Measurements from ENCODE around the gene HELQ.

Gene HELQ

GRCh38 chr4:83388313-83388676, 67.3 kb downstream of the HELQ start:
- Histone ChIP-seq H3K36me3 (ENCODE audit: control insufficient read depth in 4 of 4, insufficient read depth in 4 of 4, low read length in 3 of 4) (no peaks in the 10 kb centered on the region), H3K9me3 (ENCODE audit: control extremely low read depth in 1 of 5, control insufficient read depth in 4 of 5, insufficient read depth in 2 of 5, low read depth in 1 of 5, low read length in 4 of 5) (no peaks in the 10 kb centered on the region), H3K27ac (ENCODE audit: insufficient read depth in 1 of 2, low read depth in 1 of 2, low read length in 2 of 2, poor library complexity in 1 of 2, severe bottlenecking in 2 of 2) (no peak overlapping the region), H3K4me1 (ENCODE audit: control extremely low read depth in 1 of 4, control insufficient read depth in 4 of 4, insufficient read depth in 4 of 4, low read length in 3 of 4) (peaks cover 0 to 5% (median 0%) of the 10 kb centered on the region in 4 experiments), H3K27me3 (replicated peaks in 2 of 5; ENCODE audit: control insufficient read depth in 4 of 5, insufficient read depth in 5 of 5, low read length in 4 of 5) (no peaks in the 10 kb centered on the region), H3K4me3 (ENCODE audit: control insufficient read depth in 1 of 7, extremely low read depth in 1 of 7, insufficient read depth in 4 of 7, low read depth in 2 of 7, low read length in 6 of 7) (no peak overlapping the region)
- ChIA-PET POLR2A (interaction anchor here (0.6 kb wide), 1 partner anchor 153 kb away, joined by 3 read pairs; no protein-coding TSS in a partner anchor), CTCF (interaction anchor here (1.1 to 1.7 kb wide), 3 partner anchors 17 to 107 kb away, joined by 3 to 6 read pairs (median 3); no protein-coding TSS in a partner anchor)
- DNase-seq = peak; percentile 50 to 82 (median 73)
- WGBS (ENCODE audit: insufficient coverage) = 58% methylated on average over 3 of the region's 4 CpGs

- Histone ChIP-seq H3K4me1 (ENCODE audit: control extremely low read depth in 1 of 4, control insufficient read depth in 4 of 4, insufficient read depth in 4 of 4, low read length in 3 of 4) (peaks cover 0 to 5% (median 0%) of the 10 kb centered on the region in 4 experiments), H3K27ac (ENCODE audit: insufficient read depth in 1 of 2, low read depth in 1 of 2, low read length in 2 of 2, poor library complexity in 1 of 2, severe bottlenecking in 2 of 2) (no peak overlapping the region), H3K36me3 (ENCODE audit: control insufficient read depth in 4 of 4, insufficient read depth in 4 of 4, low read length in 3 of 4) (no peaks in the 10 kb centered on the region), H3K9me3 (ENCODE audit: control extremely low read depth in 1 of 5, control insufficient read depth in 4 of 5, insufficient read depth in 2 of 5, low read depth in 1 of 5, low read length in 4 of 5) (no peaks in the 10 kb centered on the region), H3K4me3 (ENCODE audit: control insufficient read depth in 1 of 7, extremely low read depth in 1 of 7, insufficient read depth in 4 of 7, low read depth in 2 of 7, low read length in 6 of 7) (no peak overlapping the region), H3K27me3 (replicated peaks in 2 of 5; ENCODE audit: control insufficient read depth in 4 of 5, insufficient read depth in 5 of 5, low read length in 4 of 5) (no peaks in the 10 kb centered on the region)
- DNase-seq = no peak
- WGBS (ENCODE audit: insufficient coverage) = 83% methylated on average over 2 of the region's 3 CpGs
- ChIA-PET POLR2A (interaction anchor here (0.6 to 1.3 kb wide), 2 partner anchors 17 to 152 kb away, joined by 3 read pairs; no protein-coding TSS in a partner anchor), CTCF (interaction anchor here (1.1 to 1.7 kb wide), 6 partner anchors 9 to 108 kb away, joined by 3 to 6 read pairs (median 3); no protein-coding TSS in a partner anchor)
Measured at GRCh38 chr4:83387476-83388312, 67.9 kb downstream of the HELQ start.

GRCh38 chr4:83387012-83387411, 68.6 kb downstream of the HELQ start:
- WGBS (ENCODE audit: insufficient coverage) = 100% methylated on average over 2 of the region's 3 CpGs
- Histone ChIP-seq H3K27ac (ENCODE audit: insufficient read depth in 1 of 2, low read depth in 1 of 2, low read length in 2 of 2, poor library complexity in 1 of 2, severe bottlenecking in 2 of 2) (no peak overlapping the region), H3K27me3 (replicated peaks in 2 of 5; ENCODE audit: control insufficient read depth in 4 of 5, insufficient read depth in 5 of 5, low read length in 4 of 5) (no peaks in the 10 kb centered on the region), H3K9me3 (ENCODE audit: control extremely low read depth in 1 of 5, control insufficient read depth in 4 of 5, insufficient read depth in 2 of 5, low read depth in 1 of 5, low read length in 4 of 5) (peaks cover 0 to 5% (median 0%) of the 10 kb centered on the region in 5 experiments), H3K4me1 (ENCODE audit: control extremely low read depth in 1 of 4, control insufficient read depth in 4 of 4, insufficient read depth in 4 of 4, low read length in 3 of 4) (peaks cover 0 to 5% (median 0%) of the 10 kb centered on the region in 4 experiments), H3K4me3 (ENCODE audit: control insufficient read depth in 1 of 7, extremely low read depth in 1 of 7, insufficient read depth in 4 of 7, low read depth in 2 of 7, low read length in 6 of 7) (no peak overlapping the region), H3K36me3 (ENCODE audit: control insufficient read depth in 4 of 4, insufficient read depth in 4 of 4, low read length in 3 of 4) (no peaks in the 10 kb centered on the region)
- CTCF ChIA-PET = interaction anchor here (1.1 to 1.7 kb wide), 4 partner anchors 8 to 107 kb away, joined by 3 to 6 read pairs (median 3); no protein-coding TSS in a partner anchor
- no peak for DNase-seq
- POLR2A ChIA-PET = interaction anchor here (1.3 kb wide), 1 partner anchor 16 kb away, joined by 3 read pairs; no protein-coding TSS in a partner anchor

GRCh38 chr4:83382850-83383249, 72.8 kb downstream of the HELQ start:
- no peaks in the 10 kb centered on the region for H3K36me3 ChIP-seq (ENCODE audit: control insufficient read depth in 4 of 4, insufficient read depth in 4 of 4, low read length in 3 of 4)
- CTCF ChIA-PET = interaction anchor here (1.0 to 1.4 kb wide), 3 partner anchors 9 to 15 kb away, joined by 3 to 5 read pairs (median 4); no protein-coding TSS in a partner anchor
- 85% methylated on average over 2 of the region's 2 CpGs for WGBS (ENCODE audit: insufficient coverage)
- no peaks in the 10 kb centered on the region for H3K4me1 ChIP-seq (ENCODE audit: control extremely low read depth in 1 of 4, control insufficient read depth in 4 of 4, insufficient read depth in 4 of 4, low read length in 3 of 4)
- no peaks in the 10 kb centered on the region for H3K27me3 ChIP-seq (replicated peaks in 2 of 5; ENCODE audit: control insufficient read depth in 4 of 5, insufficient read depth in 5 of 5, low read length in 4 of 5)
- DNase-seq = no peak
- no peak overlapping the region for H3K27ac ChIP-seq (ENCODE audit: insufficient read depth in 1 of 2, low read depth in 1 of 2, low read length in 2 of 2, poor library complexity in 1 of 2, severe bottlenecking in 2 of 2)
- POLR2A ChIA-PET = no interaction called here
- H3K4me3 ChIP-seq (ENCODE audit: control insufficient read depth in 1 of 7, extremely low read depth in 1 of 7, insufficient read depth in 4 of 7, low read depth in 2 of 7, low read length in 6 of 7) = no peak overlapping the region
- peaks cover 3 to 17% (median 11%) of the 10 kb centered on the region in 5 experiments for H3K9me3 ChIP-seq (ENCODE audit: control extremely low read depth in 1 of 5, control insufficient read depth in 4 of 5, insufficient read depth in 2 of 5, low read depth in 1 of 5, low read length in 4 of 5)

- H3K4me1 ChIP-seq (ENCODE audit: control extremely low read depth in 1 of 4, control insufficient read depth in 4 of 4, insufficient read depth in 4 of 4, low read length in 3 of 4) = no peaks in the 10 kb centered on the region
- H3K4me3 ChIP-seq (ENCODE audit: control insufficient read depth in 1 of 7, extremely low read depth in 1 of 7, insufficient read depth in 4 of 7, low read depth in 2 of 7, low read length in 6 of 7) = no peak overlapping the region
- POLR2A ChIA-PET = no interaction called here
- DNase-seq = no peak
- H3K9me3 ChIP-seq (ENCODE audit: control extremely low read depth in 1 of 5, control insufficient read depth in 4 of 5, insufficient read depth in 2 of 5, low read depth in 1 of 5, low read length in 4 of 5) = peaks cover 3 to 22% (median 14%) of the 10 kb centered on the region in 5 experiments
- CTCF ChIA-PET = no interaction called here
- 96% methylated on average over 3 of the region's 4 CpGs for WGBS (ENCODE audit: insufficient coverage)
- H3K27me3 ChIP-seq (replicated peaks in 2 of 5; ENCODE audit: control insufficient read depth in 4 of 5, insufficient read depth in 5 of 5, low read length in 4 of 5) = no peaks in the 10 kb centered on the region
- H3K27ac ChIP-seq (ENCODE audit: insufficient read depth in 1 of 2, low read depth in 1 of 2, low read length in 2 of 2, poor library complexity in 1 of 2, severe bottlenecking in 2 of 2) = no peak overlapping the region
- no peaks in the 10 kb centered on the region for H3K36me3 ChIP-seq (ENCODE audit: control insufficient read depth in 4 of 4, insufficient read depth in 4 of 4, low read length in 3 of 4)
Measured at GRCh38 chr4:83381173-83381572, 74.5 kb downstream of the HELQ start.

- H3K4me1 ChIP-seq (ENCODE audit: control extremely low read depth in 1 of 4, control insufficient read depth in 4 of 4, insufficient read depth in 4 of 4, low read length in 3 of 4) = no peaks in the 10 kb centered on the region
- DNase-seq = peak; percentile 29 to 70 (median 64)
- H3K4me3 ChIP-seq (ENCODE audit: control insufficient read depth in 1 of 7, extremely low read depth in 1 of 7, insufficient read depth in 4 of 7, low read depth in 2 of 7, low read length in 6 of 7) = no peak overlapping the region
- no peak overlapping the region for H3K27ac ChIP-seq (ENCODE audit: insufficient read depth in 1 of 2, low read depth in 1 of 2, low read length in 2 of 2, poor library complexity in 1 of 2, severe bottlenecking in 2 of 2)
- 98% methylated on average over 5 of the region's 5 CpGs for WGBS (ENCODE audit: insufficient coverage)
- no peaks in the 10 kb centered on the region for H3K27me3 ChIP-seq (replicated peaks in 2 of 5; ENCODE audit: control insufficient read depth in 4 of 5, insufficient read depth in 5 of 5, low read length in 4 of 5)
- ChIA-PET CTCF (interaction anchor here (0.8 to 2.1 kb wide), 7 partner anchors 8 to 266 kb away, joined by 3 to 9 read pairs (median 5); partner anchors contain the start of gene HPSE), POLR2A (no interaction called here)
- H3K9me3 ChIP-seq (ENCODE audit: control extremely low read depth in 1 of 5, control insufficient read depth in 4 of 5, insufficient read depth in 2 of 5, low read depth in 1 of 5, low read length in 4 of 5) = peaks cover 3 to 22% (median 14%) of the 10 kb centered on the region in 5 experiments
- H3K36me3 ChIP-seq (ENCODE audit: control insufficient read depth in 4 of 4, insufficient read depth in 4 of 4, low read length in 3 of 4) = no peaks in the 10 kb centered on the region
Measured at GRCh38 chr4:83378419-83378818, 77.2 kb downstream of the HELQ start.

GRCh38 chr4:83372931-83373330, 82.7 kb downstream of the HELQ start:
- POLR2A ChIA-PET = no interaction called here
- H3K9me3 ChIP-seq (ENCODE audit: control extremely low read depth in 1 of 5, control insufficient read depth in 4 of 5, insufficient read depth in 2 of 5, low read depth in 1 of 5, low read length in 4 of 5) = peaks cover 0 to 6% (median 3%) of the 10 kb centered on the region in 5 experiments
- H3K4me3 ChIP-seq (ENCODE audit: control insufficient read depth in 1 of 7, extremely low read depth in 1 of 7, insufficient read depth in 4 of 7, low read depth in 2 of 7, low read length in 6 of 7) = no peak overlapping the region
- peaks cover 0 to 21% (median 11%) of the 10 kb centered on the region in 4 experiments for H3K4me1 ChIP-seq (ENCODE audit: control extremely low read depth in 1 of 4, control insufficient read depth in 4 of 4, insufficient read depth in 4 of 4, low read length in 3 of 4)
- no peaks in the 10 kb centered on the region for H3K27me3 ChIP-seq (replicated peaks in 2 of 5; ENCODE audit: control insufficient read depth in 4 of 5, insufficient read depth in 5 of 5, low read length in 4 of 5)
- WGBS (ENCODE audit: insufficient coverage) = 100% methylated on average over 1 of the region's 1 CpG
- CTCF ChIA-PET = interaction anchor here (1.1 to 1.6 kb wide), 6 partner anchors 8 to 21 kb away, joined by 3 to 6 read pairs (median 4); no protein-coding TSS in a partner anchor
- H3K27ac ChIP-seq (ENCODE audit: insufficient read depth in 1 of 2, low read depth in 1 of 2, low read length in 2 of 2, poor library complexity in 1 of 2, severe bottlenecking in 2 of 2) = no peak overlapping the region
- no peaks in the 10 kb centered on the region for H3K36me3 ChIP-seq (ENCODE audit: control insufficient read depth in 4 of 4, insufficient read depth in 4 of 4, low read length in 3 of 4)
- no peak for DNase-seq

Measured in common myeloid progenitor, CD34-positive (primary cell).